Activated T-helper 1 cell treated with Interleukin-2 at 50 U/mL for 16 hours (primary cell): ENCODE data around the gene COTL1.

Experiments used
- DNase-seq: peaks from one replicate; pipeline ENCODE4 v3.0.0-alpha.2; 2020; ENCODE audit warnings: low read depth

The COTL1 gene

GRCh38 chr16:84617791-84618580 lies at the start of gene COTL1:
Gene COTL1, minus strand, starts transcription at chr16:84618078. Its CDS starts 164 bp downstream, at chr16:84617914.
- peak; percentile 90 for DNase-seq

GRCh38 chr16:84665843-84666242 lies 48.0 kb upstream of the COTL1 start:
- no peak for DNase-seq

- no peak for DNase-seq
Measured at GRCh38 chr16:84665359-84665758, 47.5 kb upstream of the COTL1 start.

DNA sequence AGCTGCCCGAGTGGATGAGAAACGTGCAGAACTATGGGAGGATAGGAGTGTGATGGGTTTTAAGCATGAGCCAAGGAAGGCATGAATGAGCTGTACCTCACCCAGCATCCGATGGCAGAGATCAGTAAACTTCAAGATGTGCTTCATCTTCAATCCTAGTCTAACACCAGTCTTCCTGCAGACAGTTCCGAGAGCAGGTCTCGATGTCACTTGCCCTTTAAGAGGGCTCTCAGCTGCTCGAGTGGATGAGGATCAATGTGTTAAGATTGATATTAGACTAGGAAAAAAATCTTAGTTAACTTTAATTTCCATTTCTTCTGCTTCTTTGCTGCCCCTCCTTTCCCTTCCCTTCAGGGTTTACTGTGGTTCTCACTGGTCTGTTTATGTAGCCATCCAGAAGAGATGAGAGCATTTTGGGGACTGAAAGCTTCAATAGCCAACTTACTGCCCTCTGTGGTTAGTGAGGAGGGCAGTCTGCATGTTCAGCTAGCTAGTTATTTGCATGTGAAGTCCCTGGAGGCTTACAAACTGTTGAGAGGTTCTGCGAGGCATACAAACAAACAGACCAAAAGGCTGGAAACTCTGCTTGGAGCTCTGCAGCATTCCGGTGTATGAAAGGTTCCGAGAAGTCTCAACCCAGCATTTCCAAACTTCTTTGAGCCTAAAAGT lies 45.7 kb upstream of the COTL1 start:
- DNase-seq: no peak

- no peak for DNase-seq
Measured at GRCh38 chr16:84662471-84662870, 44.6 kb upstream of the COTL1 start.

GRCh38 chr16:84661418-84662060 lies 43.7 kb upstream of the COTL1 start:
- no peak for DNase-seq

DNA sequence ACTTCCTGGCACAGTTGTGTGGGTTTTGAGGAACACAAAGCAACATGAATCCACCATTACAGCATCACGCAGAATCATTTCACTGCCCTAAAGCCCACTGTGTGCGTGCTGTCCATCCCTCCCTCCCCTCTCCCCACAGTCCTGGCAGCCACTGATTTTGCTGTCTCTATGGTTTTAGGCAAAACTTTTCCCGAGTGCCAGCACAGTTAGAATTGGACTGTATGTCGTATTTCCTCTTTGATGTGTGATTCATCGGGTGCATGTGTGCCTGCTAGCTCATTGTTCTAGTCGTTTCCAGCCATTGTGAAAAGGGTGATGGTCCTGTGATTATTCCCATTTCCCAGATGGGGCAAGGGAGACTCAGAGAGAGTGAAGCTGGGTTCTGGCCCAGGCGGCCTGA lies 43.1 kb upstream of the COTL1 start:
- DNase-seq: no peak

DNA sequence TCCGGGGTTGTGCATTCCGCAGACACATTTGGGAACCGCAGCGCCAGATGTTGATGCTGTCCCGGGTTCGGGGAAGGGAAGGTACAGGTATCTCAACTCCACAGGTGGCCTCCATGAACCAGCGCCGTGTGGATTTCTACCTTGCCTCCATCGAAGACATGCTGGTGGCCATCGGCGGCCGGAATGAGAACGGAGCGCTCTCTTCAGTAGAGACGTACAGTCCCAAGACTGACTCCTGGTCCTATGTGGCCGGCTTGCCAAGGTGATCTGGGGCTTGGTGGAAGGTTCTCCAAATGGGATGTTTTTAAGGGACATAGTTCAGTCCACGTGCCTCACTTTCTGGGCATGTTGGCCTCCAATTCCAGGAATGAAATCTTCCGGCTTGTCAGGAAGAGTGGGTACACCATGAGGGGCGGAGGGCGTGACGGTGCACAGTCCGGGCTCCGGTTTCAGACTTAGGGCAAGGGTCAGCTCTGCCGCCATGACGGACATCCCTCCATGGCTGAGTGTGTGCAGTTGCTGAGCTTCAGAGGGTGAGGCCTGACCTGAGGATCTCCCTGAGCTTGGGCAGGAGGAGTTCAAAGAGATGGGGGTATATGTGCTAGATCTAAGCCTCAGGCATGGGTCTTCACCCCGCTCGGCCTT lies 41.9 kb upstream of the COTL1 start:
- DNase-seq: no peak

DNA sequence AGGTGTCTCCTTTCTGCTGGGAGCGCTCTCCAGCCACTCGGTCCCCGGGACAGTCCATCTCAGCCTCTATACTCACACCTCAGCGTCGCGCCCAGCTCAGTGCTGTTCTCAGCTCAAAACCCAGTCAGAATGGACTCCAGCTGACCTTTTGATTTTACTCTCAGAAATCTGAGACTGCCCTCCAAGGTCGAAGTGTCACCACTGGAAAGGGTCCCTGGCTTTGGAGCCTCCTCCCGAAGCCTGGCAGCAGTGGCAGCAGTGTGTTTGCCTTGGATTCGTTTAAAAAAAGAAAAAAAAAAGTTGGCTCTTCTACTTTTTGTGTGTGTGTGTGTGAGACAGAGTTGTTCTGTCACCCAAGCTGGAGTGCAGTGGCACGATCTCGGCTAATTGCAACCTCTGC lies 40.8 kb upstream of the COTL1 start:
- no peak for DNase-seq

- no peak for DNase-seq
Measured at GRCh38 chr16:84657229-84657837, 39.5 kb upstream of the COTL1 start.

GRCh38 chr16:84656649-84657048 lies 38.8 kb upstream of the COTL1 start:
- no peak for DNase-seq

GRCh38 chr16:84654998-84655397 lies 37.1 kb upstream of the COTL1 start:
- no peak for DNase-seq

DNA sequence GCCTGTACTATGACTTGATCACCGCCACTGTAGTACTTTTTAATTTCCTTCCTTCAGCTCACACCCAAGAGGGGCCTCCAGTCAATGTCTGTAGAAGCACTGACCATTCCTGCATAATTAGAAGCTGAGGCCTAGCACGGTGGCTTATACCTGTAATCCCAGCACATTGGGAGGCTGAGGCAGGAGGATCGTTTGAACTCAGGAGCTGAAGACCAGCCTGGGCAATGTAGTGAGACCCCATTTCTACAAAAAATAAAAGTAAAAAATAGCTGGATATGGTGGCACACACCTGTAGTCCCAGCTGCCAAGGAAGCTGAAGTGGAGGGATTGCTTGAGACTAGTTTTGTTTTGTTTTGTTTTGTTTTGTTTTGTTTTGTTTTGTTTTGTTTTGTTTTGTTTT lies 36.4 kb upstream of the COTL1 start:
- no peak for DNase-seq

DNA sequence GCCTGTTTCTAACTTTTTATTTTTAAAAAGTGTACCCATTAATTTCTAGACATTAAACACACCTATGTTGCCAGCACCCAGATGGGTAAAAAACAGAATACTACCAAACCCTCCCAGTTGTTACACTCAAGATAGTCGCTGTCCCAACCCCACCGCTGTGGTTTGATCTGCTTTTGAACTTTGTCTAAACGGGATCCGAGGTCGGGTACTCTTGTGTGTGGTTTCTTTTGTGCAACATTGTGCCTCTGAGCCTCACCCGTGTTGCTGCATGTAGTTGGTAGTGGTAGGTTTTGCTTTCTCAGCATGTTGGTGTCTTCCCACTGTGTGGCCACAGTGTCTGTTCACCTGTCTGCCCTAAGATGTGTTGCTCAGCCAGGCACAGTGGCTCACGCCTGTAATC lies 34.7 kb upstream of the COTL1 start:
- no peak for DNase-seq

GRCh38 chr16:84650062-84650991 lies 32.4 kb upstream of the COTL1 start:
- no peak for DNase-seq

GRCh38 chr16:84649511-84649861 lies 31.6 kb upstream of the COTL1 start:
- DNase-seq: no peak

GRCh38 chr16:84648595-84649510 lies 31.0 kb upstream of the COTL1 start:
- DNase-seq: peak; percentile 33

GRCh38 chr16:84647828-84648594 lies 30.1 kb upstream of the COTL1 start, which contains the start of gene KLHL36:
Gene KLHL36, plus strand, starts transcription at chr16:84648511. Its CDS starts 2,357 bp downstream, at chr16:84650868.
- peak; percentile 66 for DNase-seq

DNA sequence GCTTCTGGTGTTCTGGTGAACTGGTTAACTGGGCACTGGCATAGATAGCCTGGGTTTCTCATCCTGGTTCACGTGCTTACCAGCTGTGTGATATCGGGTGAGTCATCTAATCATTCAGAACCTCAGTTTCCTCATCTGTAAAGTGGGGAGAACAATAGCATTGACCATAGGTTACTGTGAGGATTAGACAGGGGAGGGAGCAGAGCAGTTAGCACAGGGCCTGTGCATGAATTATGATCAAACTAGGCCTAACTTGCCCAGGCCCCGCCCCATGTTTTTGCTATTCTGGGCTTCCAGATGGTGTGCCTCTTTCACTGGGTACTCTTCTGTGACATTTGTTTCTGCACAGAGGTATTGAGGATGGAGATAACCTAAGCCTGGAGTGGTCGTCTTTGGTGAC lies 25.8 kb upstream of the COTL1 start:
- no peak for DNase-seq
